Posterior vena cava (tissue), 2 donors: ENCODE measurements around the gene RAB34. TPM values are rescaled to one million over a fixed set of nuclear protein-coding genes. Genes with fewer than 3 reads are reported as not detected.

Source experiments
- DNase-seq: peaks from one replicate; pipeline ENCODE4 v3.0.0-alpha.2; 2020; ENCODE audit warnings: low spot score
- intact Hi-C, 2 donors: fragments of 100-400 bp; cut with DNase I; formaldehyde crosslinking; loops; one replicate each; pipeline versions ENCODE4 v1.14.1 to v1.14.2; 2022 to 2023
- total RNA-seq, 2 donors: library from RNA; stranded (reverse); fragmentation: NEBNext Ultra II Directional; extraction: Animal tissue kit (Norgen Biotek cat#: 25700); gene quantifications; one replicate each; pipeline ENCODE4 v1.2.1, GENCODE V29; 2021
- donor health status: DM: yes; HTN: yes; CAD: no.
- donor health status: DM: yes; HTN: yes; CAD: no.

RAB34 gene
- total RNA-seq, 2 donors from 2014 or later = 75.0 to 90.2 TPM

GRCh38 chr17:28703552-28704218, 14.0 kb downstream of the RAB34 start:
- DNase-seq = no peak
- intact Hi-C loops = no loop called here

GRCh38 chr17:28702752-28703150, 14.9 kb downstream of the RAB34 start:
- intact Hi-C loops = no loop called here
- no peak for DNase-seq

- DNase-seq = no peak
- intact Hi-C loops = no loop called here
Measured at GRCh38 chr17:28702026-28702751, 15.5 kb downstream of the RAB34 start.

- no peak for DNase-seq
- intact Hi-C loops = no loop called here
Measured at GRCh38 chr17:28700830-28701492, 16.7 kb downstream of the RAB34 start.

GRCh38 chr17:28700278-28700677, 17.4 kb downstream of the RAB34 start:
- intact Hi-C loops = no loop called here
- no peak for DNase-seq

DNA sequence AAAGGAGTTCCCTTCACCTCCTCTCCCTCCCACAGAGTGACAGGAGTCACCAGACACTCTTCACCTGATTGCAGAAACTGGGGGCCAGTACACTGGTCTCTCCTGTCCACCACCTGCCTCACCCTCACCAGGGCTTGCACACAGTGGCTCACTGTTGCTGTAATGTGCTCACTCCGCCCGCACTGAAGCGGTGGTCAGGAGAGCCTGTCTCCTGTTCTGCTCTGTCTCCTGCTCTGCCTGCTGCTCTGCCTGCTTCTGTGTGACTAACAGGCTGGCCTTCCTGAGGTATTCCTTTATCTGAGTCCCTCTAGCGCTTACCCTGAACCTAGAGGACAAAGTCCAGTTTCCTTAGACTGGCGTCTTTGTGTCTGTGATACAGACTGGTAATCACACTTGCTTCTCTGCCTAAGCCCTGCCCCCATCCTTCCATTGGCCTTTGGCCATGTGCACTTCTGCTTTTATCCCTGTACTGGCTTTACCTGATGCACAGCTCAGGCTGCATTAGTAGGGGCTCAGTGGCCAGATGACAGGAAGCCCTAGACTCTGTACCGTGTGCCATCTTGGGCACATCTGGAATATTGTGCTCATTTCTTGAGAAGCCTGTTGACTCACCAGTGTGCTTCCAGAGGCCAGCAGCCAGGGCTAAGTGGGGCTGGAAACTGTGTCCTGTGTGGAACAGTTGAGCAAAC, 19.3 kb downstream of the RAB34 start:
- intact Hi-C loops = no loop called here
- no peak for DNase-seq

DNA sequence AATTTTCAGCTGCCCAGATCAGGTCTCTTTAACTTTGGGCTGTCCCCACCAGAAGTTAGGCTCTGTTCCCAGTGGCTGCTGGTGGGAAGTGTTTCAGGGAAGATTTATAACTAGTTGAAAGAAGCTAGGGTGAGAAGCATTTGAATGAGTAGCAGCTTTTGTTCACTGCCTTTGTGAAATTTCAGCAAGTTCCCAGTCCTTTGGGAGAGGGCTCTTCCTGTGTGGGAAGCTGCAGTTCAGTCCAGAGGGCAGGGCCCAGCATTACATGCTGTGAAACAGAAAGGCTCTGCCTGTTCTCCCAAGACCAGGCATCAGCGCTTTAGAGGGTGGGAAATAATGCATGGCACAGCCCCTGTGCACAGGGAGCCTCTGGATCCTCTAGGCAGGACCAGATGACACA, 23.8 kb downstream of the RAB34 start:
- intact Hi-C loops = no loop called here
- peak; percentile 18 for DNase-seq

DNA sequence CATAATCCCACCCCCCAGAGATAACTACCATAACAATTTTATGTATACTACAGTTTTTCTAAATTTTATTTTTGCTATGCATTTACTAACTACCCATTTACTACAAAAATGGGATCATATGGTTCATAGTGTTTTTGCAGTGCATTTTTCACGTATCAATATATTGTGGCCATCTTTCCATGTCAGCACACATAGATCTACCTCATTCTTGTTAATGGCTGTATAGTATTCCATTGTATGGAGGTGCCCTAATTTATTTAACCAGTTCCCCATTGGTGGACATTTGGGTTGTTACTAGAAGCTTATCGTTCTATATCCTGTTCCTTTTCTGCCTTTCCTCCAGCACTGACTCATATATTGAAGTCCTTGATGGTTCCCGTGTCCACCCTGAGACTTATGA, 28.7 kb downstream of the RAB34 start:
- intact Hi-C loops = no loop called here
- no peak for DNase-seq

DNA sequence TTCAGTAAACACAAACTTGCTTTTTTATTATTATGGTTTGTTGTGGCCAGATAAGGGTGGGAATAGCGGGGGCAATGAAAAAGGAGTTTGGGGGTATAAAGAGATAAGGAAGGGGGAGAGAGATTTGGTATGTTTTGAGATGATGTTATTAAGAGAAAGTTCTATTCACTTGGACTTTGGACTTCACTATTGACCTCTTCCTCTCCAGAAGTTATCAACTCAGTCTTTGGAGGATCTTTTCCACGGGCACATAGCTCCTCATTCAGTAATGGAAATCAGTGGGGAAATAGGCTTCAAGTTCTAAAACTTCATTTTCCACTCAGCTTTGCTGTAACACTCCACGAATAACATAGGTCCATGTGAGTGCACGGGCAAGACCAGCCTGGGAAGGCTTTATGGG, 29.2 kb downstream of the RAB34 start:
- DNase-seq = no peak
- intact Hi-C loops = no loop called here

DNA sequence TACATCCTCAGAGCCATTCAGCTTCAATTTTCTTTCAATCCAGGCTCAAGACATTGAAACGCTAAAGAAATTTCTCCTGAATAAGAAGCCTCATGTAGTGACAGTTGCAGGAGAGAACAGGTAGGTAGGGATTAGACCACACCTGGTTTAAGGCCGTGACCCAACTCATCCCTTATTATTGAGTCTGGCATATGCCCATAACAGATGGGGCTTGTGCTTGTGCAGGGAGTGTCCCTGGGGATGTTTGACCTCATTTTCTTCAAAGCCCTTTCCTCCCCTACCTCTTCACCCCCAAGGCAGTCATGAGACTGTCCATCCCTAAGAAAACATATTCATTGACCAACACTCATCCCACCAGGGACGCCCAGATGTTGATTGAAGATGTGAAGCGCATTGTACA, 31.4 kb downstream of the RAB34 start:
- peak; percentile 19 for DNase-seq
- intact Hi-C loops = no loop called here

- intact Hi-C loops = no loop called here
- DNase-seq = peak; percentile 14
Measured at GRCh38 chr17:28685366-28685765, 32.3 kb downstream of the RAB34 start.

DNA sequence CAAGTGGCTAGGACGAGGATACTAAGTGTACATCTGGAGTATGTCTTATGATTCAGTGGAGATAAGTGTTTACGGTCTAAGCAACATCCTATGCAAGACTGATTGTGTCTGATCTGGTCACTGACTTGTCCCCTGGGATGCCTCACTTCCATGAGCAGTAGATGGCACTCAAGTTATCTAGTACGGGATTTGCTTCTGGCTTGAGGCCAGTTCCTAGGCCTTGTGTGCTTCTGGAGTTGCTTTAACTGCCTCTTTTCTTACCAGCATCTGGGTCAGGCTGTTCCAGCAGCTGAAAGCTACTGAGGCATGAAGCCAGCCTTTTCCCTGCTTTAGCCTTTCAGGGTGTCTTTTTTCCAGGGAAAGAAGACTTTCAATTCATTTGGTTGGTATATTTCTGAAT, 32.7 kb downstream of the RAB34 start:
- peak; percentile 18 for DNase-seq
- intact Hi-C loops = no loop called here

DNA sequence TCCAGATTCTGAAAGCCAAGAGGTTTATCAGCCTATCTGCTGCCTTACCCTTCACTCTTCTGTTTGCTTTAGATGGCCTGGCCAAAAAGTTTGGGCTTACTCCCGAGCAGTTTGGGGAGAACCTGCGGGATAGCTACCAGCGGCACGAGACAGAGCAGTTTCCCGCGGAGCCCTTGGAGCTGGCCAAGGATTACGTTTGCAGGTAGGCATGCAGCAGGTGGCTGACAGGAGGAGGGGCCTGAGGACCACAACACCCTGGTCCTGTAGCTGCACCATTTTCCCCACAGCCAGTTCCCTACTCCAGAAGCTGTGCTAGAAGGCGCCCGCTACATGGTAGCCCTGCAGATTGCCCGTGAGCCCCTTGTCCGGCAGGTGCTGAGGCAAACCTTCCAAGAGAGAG, 35.0 kb downstream of the RAB34 start:
- intact Hi-C loops = no loop called here
- DNase-seq = peak; percentile 19

DNA sequence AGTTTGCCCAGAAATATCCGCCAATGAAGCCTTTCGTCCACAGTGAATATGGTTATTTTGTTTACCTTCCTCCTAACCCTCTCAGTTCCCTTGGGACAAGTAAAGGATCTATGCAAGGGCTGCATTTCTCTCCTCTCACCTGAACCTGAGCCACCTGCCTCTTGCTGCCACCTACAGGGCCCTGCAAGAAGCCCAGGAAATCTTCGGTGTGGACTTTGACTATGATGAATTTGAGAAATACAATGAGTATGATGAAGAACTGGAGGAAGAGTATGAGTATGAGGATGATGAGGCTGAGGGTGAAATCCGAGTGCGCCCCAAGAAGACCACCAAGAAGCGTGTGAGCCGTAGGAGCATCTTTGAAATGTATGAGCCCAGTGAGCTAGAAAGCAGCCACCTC, 41.7 kb downstream of the RAB34 start:
- no peak for DNase-seq
- intact Hi-C loops = no loop called here

GRCh38 chr17:28675490-28675889, 42.2 kb downstream of the RAB34 start:
- intact Hi-C loops = no loop called here
- DNase-seq = no peak

GRCh38 chr17:28669918-28670317, 47.8 kb downstream of the RAB34 start:
- intact Hi-C loops = no loop called here
- no peak for DNase-seq

DNA sequence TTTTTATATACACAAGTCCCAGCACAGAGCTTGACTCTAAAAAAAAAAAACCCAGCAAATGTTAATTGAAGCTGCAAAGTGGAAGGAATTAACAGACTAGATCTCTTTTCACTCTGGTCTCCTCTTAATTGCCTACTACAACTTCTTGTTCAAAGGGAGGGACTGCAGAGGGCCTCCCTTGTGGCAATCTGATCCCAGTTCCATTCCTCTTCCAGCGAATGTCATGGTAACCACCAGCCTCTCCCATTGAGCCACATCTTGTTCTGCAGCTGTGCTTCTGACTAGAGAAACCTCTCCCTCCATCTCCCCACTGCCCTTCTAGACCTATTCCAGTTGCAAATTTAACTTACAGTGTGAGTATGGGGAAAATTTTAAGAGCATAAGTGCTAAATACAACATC, 49.8 kb downstream of the RAB34 start:
- no peak for DNase-seq
- intact Hi-C loops = no loop called here

GRCh38 chr17:28665994-28666393, 51.7 kb downstream of the RAB34 start:
- DNase-seq = no peak
- intact Hi-C loops = no loop called here
